OCI-LY3 (cell line): Measurements from ENCODE around the gene GGTLC1.

Experiments used
- H2AFZ ChIP-seq: fragments of 200-600, 300-600 bp; shearing (Covaris generic); 2 replicates; pipeline ENCODE4 v1.6.0; 2014; ENCODE audit warnings: antibody characterized with exemption, low read depth, low read length
- H3K27ac ChIP-seq: fragments of 200-600, 300-600 bp; sonication (generic); 2 replicates; pipeline ENCODE4 v1.5.1; 2014; ENCODE audit warnings: mild to moderate bottlenecking, low read length, moderate library complexity, mixed read lengths
- H3K27me3 ChIP-seq: fragments of 200-600, 300-600 bp; sonication (generic); 2 replicates; pipeline ENCODE4 v1.6.1; 2014; ENCODE audit warnings: low read depth, low read length, mixed read lengths
- H3K36me3 ChIP-seq: fragments of 200-600, 300-600 bp; sonication (generic); replicated peaks from 2 replicates; pipeline ENCODE3; 2014; ENCODE audit warnings: low read depth, low read length, mixed read lengths
- H3K4me1 ChIP-seq: fragments of 300-600, 200-600 bp; sonication (generic); 2 replicates; pipeline ENCODE4 v1.6.1; 2014; ENCODE audit warnings: low read length, mixed read lengths
- H3K4me2 ChIP-seq: fragments of 200-600, 300-600 bp; sonication (generic); 2 replicates; pipeline ENCODE4 v1.6.1; 2014; ENCODE audit warnings: low read length, mixed read lengths
- H3K4me3 ChIP-seq: fragments of 300-600, 200-600 bp; sonication (generic); 2 replicates; pipeline ENCODE4 v1.5.1; 2014; ENCODE audit warnings: antibody characterized with exemption, mild to moderate bottlenecking, low read length, moderate library complexity
- H3K79me2 ChIP-seq: fragments of 300-600, 200-600 bp; shearing (Covaris generic); 2 replicates; pipeline ENCODE4 v1.6.1; 2014; ENCODE audit warnings: mild to moderate bottlenecking, low read length, mixed read lengths
- H3K9ac ChIP-seq: fragments of 300-600, 200-600 bp; shearing (Covaris generic); 2 replicates; pipeline ENCODE4 v1.6.0; 2014; ENCODE audit warnings: mild to moderate bottlenecking, low read length, moderate library complexity
- H3K9me3 ChIP-seq: fragments of 200-600, 300-600 bp; shearing (Covaris generic); 2 replicates; pipeline ENCODE4 v1.6.1; 2014; ENCODE audit warnings: low read length, mixed read lengths; ENCODE audit not compliant: insufficient read depth
- H4K20me1 ChIP-seq: fragments of 200-600, 300-600 bp; sonication (generic); 2 replicates; pipeline ENCODE4 v1.6.1; 2016; ENCODE audit warnings: low read length, mixed read lengths; ENCODE audit not compliant: insufficient read depth
- EZH2phosphoT487 ChIP-seq: fragments of 200-600 bp; shearing (Covaris generic); IDR thresholded peaks from 2 replicates; pipeline ENCODE4 v1.6.1; 2018; ENCODE audit warnings: antibody characterized with exemption, mixed run types, low read depth
- TF ChIP-seq, protein P1 (sequence below): fragments of 200-600, 300-600 bp; sonication (generic); IDR thresholded peaks from 2 replicates; pipeline ENCODE4 v1.5.1; 2014; ENCODE audit warnings: antibody characterized with exemption, low read length, low read depth

Gene GGTLC1

DNA sequence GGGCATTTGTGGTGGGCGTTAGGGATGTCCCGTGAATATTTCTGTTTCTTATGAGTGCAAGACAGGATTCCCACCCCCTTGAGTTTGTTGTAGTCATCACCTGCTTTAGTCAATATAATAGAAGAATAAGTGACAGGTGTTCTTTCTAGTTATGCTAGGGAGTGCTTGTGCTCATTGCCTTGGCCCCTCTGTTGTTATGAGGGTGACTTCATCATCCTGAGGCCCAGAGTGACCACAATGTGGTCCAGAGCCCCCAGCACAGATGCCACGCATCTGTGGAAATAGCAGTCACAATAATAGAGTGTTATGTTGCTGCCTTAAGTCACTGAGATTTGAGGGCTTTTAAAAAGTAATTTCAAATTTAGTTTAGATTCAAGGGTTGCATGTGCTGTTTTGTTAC, 42.4 kb downstream of the GGTLC1 start:
- no peak overlapping the region for H3K27ac ChIP-seq
- no peaks in the 10 kb centered on the region for H4K20me1 ChIP-seq
- H3K79me2 ChIP-seq = no peaks in the 10 kb centered on the region
- TF ChIP-seq, protein P1, sequence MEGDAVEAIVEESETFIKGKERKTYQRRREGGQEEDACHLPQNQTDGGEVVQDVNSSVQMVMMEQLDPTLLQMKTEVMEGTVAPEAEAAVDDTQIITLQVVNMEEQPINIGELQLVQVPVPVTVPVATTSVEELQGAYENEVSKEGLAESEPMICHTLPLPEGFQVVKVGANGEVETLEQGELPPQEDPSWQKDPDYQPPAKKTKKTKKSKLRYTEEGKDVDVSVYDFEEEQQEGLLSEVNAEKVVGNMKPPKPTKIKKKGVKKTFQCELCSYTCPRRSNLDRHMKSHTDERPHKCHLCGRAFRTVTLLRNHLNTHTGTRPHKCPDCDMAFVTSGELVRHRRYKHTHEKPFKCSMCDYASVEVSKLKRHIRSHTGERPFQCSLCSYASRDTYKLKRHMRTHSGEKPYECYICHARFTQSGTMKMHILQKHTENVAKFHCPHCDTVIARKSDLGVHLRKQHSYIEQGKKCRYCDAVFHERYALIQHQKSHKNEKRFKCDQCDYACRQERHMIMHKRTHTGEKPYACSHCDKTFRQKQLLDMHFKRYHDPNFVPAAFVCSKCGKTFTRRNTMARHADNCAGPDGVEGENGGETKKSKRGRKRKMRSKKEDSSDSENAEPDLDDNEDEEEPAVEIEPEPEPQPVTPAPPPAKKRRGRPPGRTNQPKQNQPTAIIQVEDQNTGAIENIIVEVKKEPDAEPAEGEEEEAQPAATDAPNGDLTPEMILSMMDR = no peak
- TF ChIP-seq EZH2phosphoT487 = no peak
- peaks cover 25% of the 10 kb centered on the region for H3K27me3 ChIP-seq
- no peak overlapping the region for H3K4me3 ChIP-seq
- no peak overlapping the region for H2AFZ ChIP-seq
- H3K9me3 ChIP-seq = no peaks in the 10 kb centered on the region
- no peak overlapping the region for H3K4me2 ChIP-seq
- no peaks in the 10 kb centered on the region for H3K36me3 ChIP-seq
- no peaks in the 10 kb centered on the region for H3K4me1 ChIP-seq
- no peak overlapping the region for H3K9ac ChIP-seq

DNA sequence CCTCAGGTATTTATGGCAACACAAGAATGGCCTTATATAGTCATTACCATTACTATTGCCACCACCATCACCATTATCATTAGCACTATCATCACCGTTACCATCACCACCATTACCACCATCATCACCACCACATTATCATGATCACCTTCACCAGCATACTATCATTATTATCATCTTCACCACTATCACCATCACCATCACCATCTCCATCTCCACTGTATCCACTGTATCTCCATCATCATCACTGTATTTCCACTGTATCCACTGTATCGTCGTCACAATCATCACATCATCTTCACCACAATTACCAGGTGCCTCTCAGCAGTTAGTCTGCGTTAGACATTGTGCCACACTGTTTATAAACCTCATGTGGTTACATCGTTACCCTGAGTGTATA, 45.3 kb downstream of the GGTLC1 start:
- H3K27me3 ChIP-seq = peaks cover 16% of the 10 kb centered on the region; the same call in 1 of the 2 replicates
- no peaks in the 10 kb centered on the region for H3K36me3 ChIP-seq
- no peak overlapping the region for H3K9ac ChIP-seq
- H2AFZ ChIP-seq = no peak overlapping the region
- no peak overlapping the region for H3K27ac ChIP-seq
- TF ChIP-seq EZH2phosphoT487 = no peak
- TF ChIP-seq, protein P1 = no peak
- no peak overlapping the region for H3K4me3 ChIP-seq
- H3K79me2 ChIP-seq = no peaks in the 10 kb centered on the region
- no peaks in the 10 kb centered on the region for H4K20me1 ChIP-seq
- no peaks in the 10 kb centered on the region for H3K9me3 ChIP-seq
- no peak overlapping the region for H3K4me2 ChIP-seq
- H3K4me1 ChIP-seq = no peaks in the 10 kb centered on the region

DNA sequence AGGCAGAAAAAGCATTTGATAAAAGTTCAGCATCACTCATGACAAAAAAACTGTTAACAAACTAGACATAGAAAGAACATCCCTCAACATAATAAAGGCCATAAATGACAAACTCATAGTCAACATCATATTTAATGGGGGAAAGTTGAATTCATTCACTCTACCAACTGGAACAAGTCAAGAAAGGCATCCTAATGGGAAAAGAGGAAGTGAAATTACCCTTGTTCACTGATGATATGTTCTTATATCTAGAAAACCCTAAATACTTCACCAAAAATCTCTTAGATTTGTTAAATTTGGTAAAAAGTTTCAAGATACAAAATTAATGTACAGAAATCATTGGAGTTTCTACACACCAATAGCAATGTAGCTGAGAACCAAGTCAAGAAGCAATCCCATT, 48.9 kb downstream of the GGTLC1 start:
- TF ChIP-seq EZH2phosphoT487 = no peak
- TF ChIP-seq, protein P1 = no peak
- Histone ChIP-seq H3K4me3 (no peak overlapping the region), H3K4me2 (no peak overlapping the region), H3K79me2 (no peaks in the 10 kb centered on the region), H3K4me1 (no peaks in the 10 kb centered on the region), H3K9ac (no peak overlapping the region), H3K9me3 (no peaks in the 10 kb centered on the region), H2AFZ (no peak overlapping the region), H3K36me3 (no peaks in the 10 kb centered on the region), H3K27me3 (peaks cover 2% of the 10 kb centered on the region; the same call in 1 of the 2 replicates), H3K27ac (no peak overlapping the region), H4K20me1 (no peaks in the 10 kb centered on the region)

DNA sequence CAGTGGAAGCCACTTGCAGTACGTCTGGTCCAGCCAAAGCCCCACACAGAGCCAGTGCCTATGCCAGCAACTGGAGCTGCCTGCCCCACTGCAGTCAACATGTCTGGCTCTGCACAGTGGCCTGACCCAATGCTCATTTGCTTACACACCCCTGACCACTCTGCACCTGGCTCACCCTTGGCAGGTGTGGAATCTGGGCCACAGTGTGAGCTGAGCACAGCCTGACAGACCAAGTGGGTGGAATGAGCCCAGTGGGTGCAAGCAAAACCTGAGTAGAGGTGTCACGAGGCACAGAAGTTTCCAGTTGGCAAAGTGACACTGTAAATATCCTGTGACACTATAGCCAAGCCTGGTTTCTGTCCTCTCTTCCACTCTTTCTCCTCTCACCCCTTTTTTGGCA, 49.5 kb downstream of the GGTLC1 start:
- Histone ChIP-seq H4K20me1 (no peaks in the 10 kb centered on the region), H3K9ac (no peak overlapping the region), H3K79me2 (no peaks in the 10 kb centered on the region), H2AFZ (no peak overlapping the region), H3K4me2 (no peak overlapping the region), H3K9me3 (no peaks in the 10 kb centered on the region), H3K27me3 (peaks cover 2% of the 10 kb centered on the region; the same call in 1 of the 2 replicates), H3K36me3 (no peaks in the 10 kb centered on the region), H3K27ac (no peak overlapping the region), H3K4me3 (no peak overlapping the region), H3K4me1 (no peaks in the 10 kb centered on the region)
- TF ChIP-seq, protein P1 = no peak
- TF ChIP-seq EZH2phosphoT487 = no peak
